Stomach (tissue), 19 donors: ENCODE measurements around the gene ZC3H10. TPM values are rescaled to one million over a fixed set of nuclear protein-coding genes. Genes with fewer than 3 reads are reported as not detected.
"Not testable (repeated sequence)": the region's sequence is repeated elsewhere in the genome, so short reads cannot be mapped to it uniquely, and the experiment has no call there.

ENCODE experiments used
- DNase-seq, 2 donors: peaks; one replicate each; pipeline versions ENCODE4 v3.0.0 to v3.0.0-alpha.2; 2013 to 2019
- H3K27ac ChIP-seq, 5 donors: fragments of 200-600 bp in 4 of 5; sonication (generic) in 4 of 5; one replicate each; pipeline ENCODE4 v1.5.1; 2013 to 2019; ENCODE audit warnings: mild to moderate bottlenecking in 1 of 5, moderate library complexity in 1 of 5
- H3K27me3 ChIP-seq, 3 donors: fragments of 200-600 bp; sonication (generic); one replicate each; pipeline ENCODE4 v1.5.1; 2017 to 2019; ENCODE audit warnings: mixed run types in 1 of 3
- H3K36me3 ChIP-seq, 4 donors: fragments of 200-600 bp; sonication (generic); 1 replicate in 3 of 4; 2 replicates in 1 of 4; pipeline ENCODE4 v1.5.1; 2016 to 2019
- H3K4me1 ChIP-seq, 4 donors: fragments of 200-600 bp; sonication (generic); one replicate each; pipeline ENCODE4 v1.5.1; 2016 to 2019
- H3K4me3 ChIP-seq, 4 donors: fragments of 200-600 bp; sonication (generic) in 3 of 4; one replicate each; pipeline ENCODE4 v1.5.1; 2016 to 2019; ENCODE audit warnings: mild to moderate bottlenecking in 1 of 4
- H3K9me3 ChIP-seq, 4 donors: fragments of 200-600 bp; sonication (generic); one replicate each; pipeline ENCODE4 v1.5.1; 2016 to 2019
- EP300 ChIP-seq: sonication (generic); formaldehyde crosslinking; IDR thresholded peaks from one replicate; pipeline ENCODE4 v1.6.1; 2017; ENCODE audit warnings: antibody characterized with exemption
- POLR2A ChIP-seq, 4 donors: fragments of 450-650 bp; IDR thresholded peaks; one replicate each; pipeline ENCODE4 v1.6.1; 2016; ENCODE audit warnings: antibody characterized with exemption in 4 of 4, control low read depth in 2 of 4, mild to moderate bottlenecking in 1 of 4, moderate library complexity in 1 of 4
- POLR2AphosphoS5 ChIP-seq, 3 donors: sonication (generic); formaldehyde crosslinking; IDR thresholded peaks; one replicate each; pipeline ENCODE4 v1.6.1; 2016; ENCODE audit warnings: antibody characterized with exemption in 3 of 3
- WGBS, 5 donors: extraction: QIAGEN DNeasy Blood & Tissue Kit in 3 of 5; methylation state at CpG; one replicate each; pipeline versions ENCODE4 v1.1.5 to v1.1.7; 2013 to 2018; 5-methylcytosine and 5-hydroxymethylcytosine counted together
- intact Hi-C: fragments of 100-400 bp; cut with DNase I; formaldehyde crosslinking; loops from one replicate; pipeline ENCODE4 v1.15.1; 2023; ENCODE audit warnings: low total_unique reads
- long read RNA-seq, 10 donors: transcript quantifications; one replicate each; lab custom pipeline, GENCODE V29; 2026
- polyA plus RNA-seq, 3 donors: library from polyadenylated mRNA; stranded (reverse); fragments of 200-250 nt; gene quantifications; one replicate each; pipeline ENCODE4 v1.2.3, GENCODE V29; 2013
- total RNA-seq, 5 donors: library from RNA; depleted of rRNA; stranded (reverse); fragments of >200 nt; gene quantifications; one replicate each; pipeline versions ENCODE4 v1.1.0 to v1.2.3, GENCODE V29; 2014 to 2016
- TF ChIP-seq, protein P1 (sequence below), 7 experiments: fragments of 450-650 bp in 4 of 7; fragments of 200-600 bp in 3 of 7; sonication (generic) in 3 of 7; IDR thresholded peaks; one replicate each; pipeline ENCODE4 v1.5.1; 2016 to 2019; ENCODE audit warnings: antibody characterized with exemption in 7 of 7, control low read depth in 2 of 7, mild to moderate bottlenecking in 1 of 7
- donor health status: healthy with polysubstance abuse.
- donor health status: Bipolar disorder and iron deficiency.
- donor health status: healthy.

The ZC3H10 gene, protein sequence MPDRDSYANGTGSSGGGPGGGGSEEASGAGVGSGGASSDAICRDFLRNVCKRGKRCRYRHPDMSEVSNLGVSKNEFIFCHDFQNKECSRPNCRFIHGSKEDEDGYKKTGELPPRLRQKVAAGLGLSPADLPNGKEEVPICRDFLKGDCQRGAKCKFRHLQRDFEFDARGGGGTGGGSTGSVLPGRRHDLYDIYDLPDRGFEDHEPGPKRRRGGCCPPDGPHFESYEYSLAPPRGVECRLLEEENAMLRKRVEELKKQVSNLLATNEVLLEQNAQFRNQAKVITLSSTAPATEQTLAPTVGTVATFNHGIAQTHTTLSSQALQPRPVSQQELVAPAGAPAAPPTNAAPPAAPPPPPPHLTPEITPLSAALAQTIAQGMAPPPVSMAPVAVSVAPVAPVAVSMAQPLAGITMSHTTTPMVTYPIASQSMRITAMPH
- 1 to 10 TPM in 3 of 5 donors, under 1 TPM in 2; under 0.01 to 5.8 (median 3.1) TPM for total RNA-seq
- 1 to 10 TPM; 1.5 to 2.2 (median 1.8) TPM for polyA plus RNA-seq
- long read RNA-seq, donor 1, full-length matches to known transcripts, result 2 of 2 reads
- long read RNA-seq, donor 1, partial matches to known transcripts, result 0 of 2 reads
- long read RNA-seq, donor 1, other reads (novel, unspliced or antisense), result 0 of 2 reads
- long read RNA-seq, donor 2, full-length matches to known transcripts, result 4 of 4 reads
- long read RNA-seq, donor 2, partial matches to known transcripts, result 0 of 4 reads
- long read RNA-seq, donor 2, other reads (novel, unspliced or antisense), result 0 of 4 reads
- long read RNA-seq, donor 3, full-length matches to known transcripts, result 3 of 3 reads
- long read RNA-seq, donor 3, partial matches to known transcripts, result 0 of 3 reads
- long read RNA-seq, donor 3, other reads (novel, unspliced or antisense), result 0 of 3 reads
- long read RNA-seq, donor 4, full-length matches to known transcripts, result 1 of 1 reads
- long read RNA-seq, donor 4, partial matches to known transcripts, result 0 of 1 reads
- long read RNA-seq, donor 4, other reads (novel, unspliced or antisense), result 0 of 1 reads
- long read RNA-seq, donor 5, full-length matches to known transcripts, result 5 of 5 reads
- long read RNA-seq, donor 5, partial matches to known transcripts, result 0 of 5 reads
- long read RNA-seq, donor 5, other reads (novel, unspliced or antisense), result 0 of 5 reads
- long read RNA-seq, donor 6, full-length matches to known transcripts, result 8 of 8 reads
- long read RNA-seq, donor 6, partial matches to known transcripts, result 0 of 8 reads
- long read RNA-seq, donor 6, other reads (novel, unspliced or antisense), result 0 of 8 reads
- long read RNA-seq, donor 7, full-length matches to known transcripts, result 4 of 4 reads
- long read RNA-seq, donor 7, partial matches to known transcripts, result 0 of 4 reads
- long read RNA-seq, donor 7, other reads (novel, unspliced or antisense), result 0 of 4 reads
- long read RNA-seq, donor 8, full-length matches to known transcripts, result 1 of 1 reads
- long read RNA-seq, donor 8, partial matches to known transcripts, result 0 of 1 reads
- long read RNA-seq, donor 8, other reads (novel, unspliced or antisense), result 0 of 1 reads
- long read RNA-seq, donor 9, full-length matches to known transcripts, result 3 of 3 reads
- long read RNA-seq, donor 9, partial matches to known transcripts, result 0 of 3 reads
- long read RNA-seq, donor 9, other reads (novel, unspliced or antisense), result 0 of 3 reads
- long read RNA-seq, donor 10, full-length matches to known transcripts, result 1 of 1 reads
- long read RNA-seq, donor 10, partial matches to known transcripts, result 0 of 1 reads
- long read RNA-seq, donor 10, other reads (novel, unspliced or antisense), result 0 of 1 reads

DNA sequence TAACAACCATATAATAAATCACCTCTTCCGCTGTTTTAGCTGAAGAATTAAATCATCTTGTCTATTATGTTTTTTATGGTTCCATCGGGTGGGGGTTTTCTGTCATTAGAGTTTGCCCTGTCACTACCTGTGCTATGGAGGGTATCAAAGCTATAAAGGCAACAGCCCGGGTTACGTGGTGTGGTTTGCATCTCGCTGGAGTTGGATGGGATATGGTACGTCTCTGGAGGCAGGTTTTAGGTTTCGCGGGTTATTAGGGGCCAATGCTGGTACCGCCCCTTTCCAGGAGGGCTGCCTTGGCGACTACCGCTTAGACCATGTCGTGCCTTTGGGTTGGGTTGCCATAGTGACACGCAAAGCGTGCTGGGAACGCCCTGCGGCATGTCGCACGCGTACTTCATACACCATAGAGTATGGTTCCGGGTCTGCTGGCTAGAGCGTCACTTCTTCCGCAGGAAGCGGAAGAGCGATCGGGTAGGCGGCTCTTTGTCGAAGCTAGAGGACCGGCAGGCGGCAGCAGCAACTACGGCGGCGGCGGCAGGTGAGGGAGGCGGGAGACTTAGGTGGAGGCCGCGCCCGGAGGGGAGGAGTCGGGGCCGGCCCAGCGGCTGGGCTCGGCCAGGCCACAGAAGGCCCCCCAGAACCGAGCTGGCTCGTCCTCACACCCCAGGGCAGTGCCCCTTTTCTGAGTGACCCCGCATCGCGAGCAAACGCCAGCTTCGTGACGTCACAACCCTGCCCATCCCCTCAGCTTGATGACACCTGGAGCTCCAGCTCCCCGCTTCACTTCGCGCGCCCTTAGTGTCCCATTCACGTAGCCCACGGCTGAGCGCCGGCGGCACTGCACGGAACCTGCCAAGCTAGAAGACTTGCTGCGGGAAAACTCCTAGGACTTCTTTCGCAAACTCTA lies at the start of gene ZC3H10:
TSS of gene ZC3H10 (plus strand) at position 489 of the 910 bp plus-strand sequence. CDS start 2,297 bp downstream, outside the sequence.
- intact Hi-C loops, result no loop called here
- Histone ChIP-seq H3K9me3 (no peaks in the 10 kb centered on the region), H3K4me3 (peak within 1 kb of the TSS; percentile 69 to 79 (median 74)), H3K27ac (peak within 1 kb of the TSS; percentile 95 to 97 (median 96)), H3K27me3 (no peaks in the 10 kb centered on the region), H3K36me3 (peaks cover 15 to 44% (median 32%) of the 10 kb centered on the region in 4 donors), H3K4me1 (peaks cover 18 to 48% (median 33%) of the 10 kb centered on the region in 4 donors)
- DNase-seq, result peak; percentile 98 to 100
- TF ChIP-seq, protein P1, sequence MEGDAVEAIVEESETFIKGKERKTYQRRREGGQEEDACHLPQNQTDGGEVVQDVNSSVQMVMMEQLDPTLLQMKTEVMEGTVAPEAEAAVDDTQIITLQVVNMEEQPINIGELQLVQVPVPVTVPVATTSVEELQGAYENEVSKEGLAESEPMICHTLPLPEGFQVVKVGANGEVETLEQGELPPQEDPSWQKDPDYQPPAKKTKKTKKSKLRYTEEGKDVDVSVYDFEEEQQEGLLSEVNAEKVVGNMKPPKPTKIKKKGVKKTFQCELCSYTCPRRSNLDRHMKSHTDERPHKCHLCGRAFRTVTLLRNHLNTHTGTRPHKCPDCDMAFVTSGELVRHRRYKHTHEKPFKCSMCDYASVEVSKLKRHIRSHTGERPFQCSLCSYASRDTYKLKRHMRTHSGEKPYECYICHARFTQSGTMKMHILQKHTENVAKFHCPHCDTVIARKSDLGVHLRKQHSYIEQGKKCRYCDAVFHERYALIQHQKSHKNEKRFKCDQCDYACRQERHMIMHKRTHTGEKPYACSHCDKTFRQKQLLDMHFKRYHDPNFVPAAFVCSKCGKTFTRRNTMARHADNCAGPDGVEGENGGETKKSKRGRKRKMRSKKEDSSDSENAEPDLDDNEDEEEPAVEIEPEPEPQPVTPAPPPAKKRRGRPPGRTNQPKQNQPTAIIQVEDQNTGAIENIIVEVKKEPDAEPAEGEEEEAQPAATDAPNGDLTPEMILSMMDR (IDR thresholded peaks at IDR 0.05), result peak in 5 of 7 experiments; percentile 21 to 70 (median 49)
- TF ChIP-seq EP300 (no peak), POLR2A (IDR thresholded peaks at IDR 0.05) (peak in 2 of 4 donors; percentile 43 to 73), POLR2AphosphoS5 (IDR thresholded peaks at IDR 0.05) (peak; percentile 95 to 99 (median 99))
- 0 to 1% (median 1%) methylated on average over 43 to 61 of the region's 61 CpGs for WGBS, 5 donors

DNA sequence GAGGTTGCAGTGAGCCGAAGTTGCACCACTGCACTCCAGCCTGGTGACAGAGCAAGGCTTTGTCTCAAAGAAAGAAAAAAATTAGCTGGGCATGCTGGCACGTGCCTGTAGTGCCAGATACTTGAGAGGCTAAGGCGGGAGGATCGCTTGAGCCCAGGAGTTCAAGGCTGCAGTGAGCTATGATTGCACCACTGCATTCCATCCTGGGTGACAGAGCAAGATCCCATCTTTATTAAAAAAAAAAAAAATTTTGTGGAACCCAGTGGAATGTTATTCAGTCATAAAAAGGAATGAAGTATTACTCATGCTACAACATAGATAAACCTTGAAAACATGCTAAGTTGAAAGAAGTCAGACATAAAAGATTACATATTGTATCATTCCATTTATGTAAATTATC lies 46.4 kb upstream of the ZC3H10 start:
- intact Hi-C loops, result no loop called here
- TF ChIP-seq EP300, result no peak
- TF ChIP-seq POLR2AphosphoS5 (IDR thresholded peaks at IDR 0.05), result no peak
- TF ChIP-seq, protein P1 (IDR thresholded peaks at IDR 0.05), result no peak
- no peak for TF ChIP-seq POLR2A (IDR thresholded peaks at IDR 0.05)
- 83 to 90% (median 87%) methylated on average over 4 of the region's 4 CpGs for WGBS, 5 donors

DNA sequence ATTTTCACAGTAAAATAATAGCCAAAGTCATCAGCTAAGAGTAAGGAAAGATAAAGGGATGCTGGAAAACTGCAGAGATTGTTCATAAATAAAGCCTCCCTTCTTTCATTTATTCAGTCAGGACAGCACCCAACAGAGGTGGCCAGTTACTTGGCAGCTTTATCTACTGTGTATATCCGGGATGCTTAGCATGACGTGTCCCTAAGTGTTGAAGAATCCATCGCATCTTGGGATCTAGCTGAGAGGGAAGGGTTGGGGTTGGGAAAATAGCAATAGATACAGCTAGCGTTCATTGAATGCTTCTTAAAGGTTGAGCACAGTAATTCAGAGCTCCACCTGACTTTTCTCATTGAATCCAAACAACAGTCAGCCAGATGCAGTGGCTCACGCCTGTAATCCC lies 43.7 kb upstream of the ZC3H10 start:
- no peak for DNase-seq
- TF ChIP-seq POLR2A (IDR thresholded peaks at IDR 0.05) (no peak), EP300 (no peak), POLR2AphosphoS5 (IDR thresholded peaks at IDR 0.05) (no peak)
- TF ChIP-seq, protein P1 (IDR thresholded peaks at IDR 0.05), result no peak
- 82 to 90% (median 85%) methylated on average over 5 of the region's 5 CpGs for WGBS, 5 donors
- Histone ChIP-seq H3K27ac (no peak overlapping the region), H3K4me3 (no peak overlapping the region), H3K9me3 (no peaks in the 10 kb centered on the region), H3K27me3 (no peaks in the 10 kb centered on the region), H3K4me1 (peaks cover 4 to 10% (median 9%) of the 10 kb centered on the region in 4 donors), H3K36me3 (no peaks in the 10 kb centered on the region)
- intact Hi-C loops, result no loop called here

More for the DNA sequence above, 46.4 kb upstream of the ZC3H10 start:
- Histone ChIP-seq H3K9me3 (no peaks in the 10 kb centered on the region), H3K27me3 (no peaks in the 10 kb centered on the region), H3K4me1 (no peaks in the 10 kb centered on the region), H3K4me3 (no peak overlapping the region), H3K36me3 (no peaks in the 10 kb centered on the region), H3K27ac (no peak overlapping the region)
- no peak for DNase-seq

DNA sequence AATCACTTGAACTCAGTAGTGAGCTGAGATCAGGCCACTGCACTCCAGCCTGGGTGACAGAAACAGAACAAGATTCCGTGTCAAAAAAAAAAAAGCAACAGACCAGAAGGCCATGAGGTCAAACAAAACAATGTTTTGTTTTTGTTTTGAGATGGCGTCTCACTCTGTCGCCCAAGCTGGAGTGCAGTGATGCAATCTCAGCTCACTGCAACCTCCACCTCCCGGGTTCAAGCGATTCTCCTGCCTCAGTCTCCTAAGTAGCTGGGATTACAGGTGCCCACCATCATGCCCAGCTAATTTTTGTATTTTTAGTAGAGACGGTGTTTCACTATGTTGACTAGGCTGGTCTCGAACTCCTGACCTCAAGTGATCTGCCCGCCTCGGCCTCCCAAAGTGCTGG lies 40.1 kb upstream of the ZC3H10 start:
- intact Hi-C loops, H3K4me3 ChIP-seq, H3K36me3 ChIP-seq, DNase-seq, H3K9me3 ChIP-seq: not testable (repeated sequence)
- 84 to 89% (median 87%) methylated on average over 9 of the region's 9 CpGs for WGBS, 5 donors
- peak overlapping the region in 1 of 5 donors; percentile 96 for H3K27ac ChIP-seq
- H3K4me1 ChIP-seq, result peaks cover 13 to 30% (median 26%) of the 10 kb centered on the region in 4 donors
- H3K27me3 ChIP-seq, result peaks cover 0 to 15% (median 6%) of the 10 kb centered on the region in 3 donors
